ENCODE data around the gene ADAMTS8.

The ADAMTS8 gene

DNA sequence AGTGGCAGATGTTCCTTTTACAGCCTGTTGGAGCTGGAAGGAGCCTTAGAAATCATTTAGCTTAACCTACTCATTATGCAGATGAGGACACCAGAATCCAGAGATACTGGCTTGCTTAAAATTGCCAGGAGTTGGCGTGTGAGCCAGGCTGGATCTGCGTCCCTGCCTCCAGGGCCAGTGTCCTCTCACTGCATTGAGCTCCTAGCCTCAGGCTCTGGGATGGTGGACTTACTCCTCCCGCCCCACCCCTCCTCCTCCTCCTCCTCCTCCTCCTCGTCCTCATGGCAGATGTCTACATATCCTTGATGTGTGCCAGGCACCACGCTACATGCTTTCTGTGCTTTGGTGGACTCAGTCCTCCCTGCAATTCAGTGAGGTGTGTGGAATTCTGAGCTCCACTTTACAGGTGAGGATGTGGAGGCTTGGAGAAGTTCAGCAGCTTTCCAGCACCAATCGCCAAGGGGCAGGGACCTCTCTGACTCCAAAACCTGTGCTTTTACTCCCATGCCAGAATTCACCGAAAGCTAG is 44.1 kb upstream of the ADAMTS8 start:
- Histone ChIP-seq H3K9me3 (ENCODE audit: insufficient read depth, low read depth, low read length) (peaks cover 4% of the 10 kb centered on the region), H3K4me1 (ENCODE audit: control insufficient read depth in 1 of 2, insufficient read depth in 2 of 2, low read length in 2 of 2) (peaks cover 0 to 2% of the 10 kb centered on the region in 2 experiments), H3K79me1 (ENCODE audit: low read length) (no peaks in the 10 kb centered on the region), H3K79me2 (ENCODE audit: control insufficient read depth, insufficient read depth, low read length, poor library complexity) (no peaks in the 10 kb centered on the region), H4K91ac (ENCODE audit: low read depth, low read length) (no peak overlapping the region), H3K4me3 (ENCODE audit: low read depth, low read length) (no peak overlapping the region), H4K12ac (ENCODE audit: low read depth, low read length) (no peak overlapping the region), H2BK120ac (ENCODE audit: insufficient read depth, low read length, poor library complexity) (no peak overlapping the region), H3K9ac (ENCODE audit: low read length) (no peak overlapping the region), H2AFZ (ENCODE audit: insufficient read depth, low read length, poor library complexity) (no peak overlapping the region), H3K27ac (ENCODE audit: low read depth, low read length) (no peak overlapping the region), H2BK12ac (ENCODE audit: low read length) (no peak overlapping the region), H3K4me2 (ENCODE audit: low read length) (no peak overlapping the region), H3K18ac (ENCODE audit: low read length) (no peak overlapping the region), H4K8ac (ENCODE audit: low read depth, low read length) (no peak overlapping the region), H2AK5ac (ENCODE audit: low read length) (no peak overlapping the region), H3K14ac (ENCODE audit: low read length) (no peak overlapping the region), H3K36me3 (ENCODE audit: control insufficient read depth in 1 of 2, insufficient read depth in 2 of 2, low read length in 2 of 2) (no peaks in the 10 kb centered on the region), H3K23ac (ENCODE audit: low read length) (no peak overlapping the region), H3K4ac (ENCODE audit: low read depth, low read length) (no peak overlapping the region), H2BK5ac (ENCODE audit: low read depth, low read length, poor library complexity) (no peak overlapping the region), H3K27me3 (ENCODE audit: insufficient read depth, low read length) (no peaks in the 10 kb centered on the region)
- WGBS (ENCODE audit: extremely low coverage, insufficient coverage, insufficient read length) = no CpG with 5 or more reads among the region's 7 CpGs
- DNase-seq = no peak

- no peaks in the 10 kb centered on the region for H3K79me2 ChIP-seq (ENCODE audit: control insufficient read depth, insufficient read depth, low read length, poor library complexity)
- H3K27ac ChIP-seq (ENCODE audit: low read depth, low read length) = no peak overlapping the region
- no peak overlapping the region for H2BK120ac ChIP-seq (ENCODE audit: insufficient read depth, low read length, poor library complexity)
- H3K36me3 ChIP-seq (ENCODE audit: control insufficient read depth in 1 of 2, insufficient read depth in 2 of 2, low read length in 2 of 2) = no peaks in the 10 kb centered on the region
- no peak overlapping the region for H3K18ac ChIP-seq (ENCODE audit: low read length)
- no peak overlapping the region for H2BK5ac ChIP-seq (ENCODE audit: low read depth, low read length, poor library complexity)
- no peak overlapping the region for H3K4me2 ChIP-seq (ENCODE audit: low read length)
- H2BK12ac ChIP-seq (ENCODE audit: low read length) = no peak overlapping the region
- H3K4ac ChIP-seq (ENCODE audit: low read depth, low read length) = no peak overlapping the region
- no peak overlapping the region for H4K8ac ChIP-seq (ENCODE audit: low read depth, low read length)
- WGBS (ENCODE audit: extremely low coverage, insufficient coverage, insufficient read length) = no CpG with 5 or more reads among the region's 11 CpGs
- no peak overlapping the region for H2AK5ac ChIP-seq (ENCODE audit: low read length)
- no peaks in the 10 kb centered on the region for H3K79me1 ChIP-seq (ENCODE audit: low read length)
- peaks cover 0 to 2% of the 10 kb centered on the region in 2 experiments for H3K4me1 ChIP-seq (ENCODE audit: control insufficient read depth in 1 of 2, insufficient read depth in 2 of 2, low read length in 2 of 2)
- H3K27me3 ChIP-seq (ENCODE audit: insufficient read depth, low read length) = no peaks in the 10 kb centered on the region
- no peak for DNase-seq
- no peak overlapping the region for H3K9ac ChIP-seq (ENCODE audit: low read length)
- no peak overlapping the region for H3K23ac ChIP-seq (ENCODE audit: low read length)
- no peak overlapping the region for H3K4me3 ChIP-seq (ENCODE audit: low read depth, low read length)
- no peak overlapping the region for H2AFZ ChIP-seq (ENCODE audit: insufficient read depth, low read length, poor library complexity)
- H3K9me3 ChIP-seq (ENCODE audit: insufficient read depth, low read depth, low read length) = peaks cover 4% of the 10 kb centered on the region
- H4K91ac ChIP-seq (ENCODE audit: low read depth, low read length) = no peak overlapping the region
- H4K12ac ChIP-seq (ENCODE audit: low read depth, low read length) = no peak overlapping the region
- no peak overlapping the region for H3K14ac ChIP-seq (ENCODE audit: low read length)
Observed at GRCh38 chr11:130471731-130472433, 43.5 kb upstream of the ADAMTS8 start.

GRCh38 chr11:130470832-130471706 is 42.7 kb upstream of the ADAMTS8 start:
- no peaks in the 10 kb centered on the region for H3K79me1 ChIP-seq (ENCODE audit: low read length)

GRCh38 chr11:130469181-130469580 is 40.8 kb upstream of the ADAMTS8 start:
- H3K36me3 ChIP-seq (ENCODE audit: control insufficient read depth in 1 of 2, insufficient read depth in 2 of 2, low read length in 2 of 2) = no peaks in the 10 kb centered on the region
- H3K9ac ChIP-seq (ENCODE audit: low read length) = no peak overlapping the region
- WGBS (ENCODE audit: extremely low coverage, insufficient coverage, insufficient read length) = no CpG with 5 or more reads among the region's 6 CpGs
- no peak overlapping the region for H3K4ac ChIP-seq (ENCODE audit: low read depth, low read length)
- no peak overlapping the region for H2BK120ac ChIP-seq (ENCODE audit: insufficient read depth, low read length, poor library complexity)
- no peaks in the 10 kb centered on the region for H3K79me1 ChIP-seq (ENCODE audit: low read length)
- no peak overlapping the region for H3K4me2 ChIP-seq (ENCODE audit: low read length)
- no peak overlapping the region for H4K91ac ChIP-seq (ENCODE audit: low read depth, low read length)
- H2BK5ac ChIP-seq (ENCODE audit: low read depth, low read length, poor library complexity) = no peak overlapping the region
- no peak overlapping the region for H2AFZ ChIP-seq (ENCODE audit: insufficient read depth, low read length, poor library complexity)
- H3K27ac ChIP-seq (ENCODE audit: low read depth, low read length) = no peak overlapping the region
- no peaks in the 10 kb centered on the region for H3K79me2 ChIP-seq (ENCODE audit: control insufficient read depth, insufficient read depth, low read length, poor library complexity)
- H3K18ac ChIP-seq (ENCODE audit: low read length) = no peak overlapping the region
- H3K27me3 ChIP-seq (ENCODE audit: insufficient read depth, low read length) = no peaks in the 10 kb centered on the region
- H3K23ac ChIP-seq (ENCODE audit: low read length) = no peak overlapping the region
- H2AK5ac ChIP-seq (ENCODE audit: low read length) = no peak overlapping the region
- no peak overlapping the region for H4K8ac ChIP-seq (ENCODE audit: low read depth, low read length)
- peaks cover 4% of the 10 kb centered on the region for H3K9me3 ChIP-seq (ENCODE audit: insufficient read depth, low read depth, low read length)
- DNase-seq = no peak
- no peaks in the 10 kb centered on the region for H3K4me1 ChIP-seq (ENCODE audit: control insufficient read depth in 1 of 2, insufficient read depth in 2 of 2, low read length in 2 of 2)
- H4K12ac ChIP-seq (ENCODE audit: low read depth, low read length) = no peak overlapping the region
- H3K4me3 ChIP-seq (ENCODE audit: low read depth, low read length) = no peak overlapping the region
- H2BK12ac ChIP-seq (ENCODE audit: low read length) = no peak overlapping the region
- no peak overlapping the region for H3K14ac ChIP-seq (ENCODE audit: low read length)

More at GRCh38 chr11:130470832-130471706, 42.7 kb upstream of the ADAMTS8 start:
- Histone ChIP-seq H3K4me1 (ENCODE audit: control insufficient read depth in 1 of 2, insufficient read depth in 2 of 2, low read length in 2 of 2) (no peaks in the 10 kb centered on the region), H3K36me3 (ENCODE audit: control insufficient read depth in 1 of 2, insufficient read depth in 2 of 2, low read length in 2 of 2) (no peaks in the 10 kb centered on the region), H3K27ac (ENCODE audit: low read depth, low read length) (no peak overlapping the region), H2BK120ac (ENCODE audit: insufficient read depth, low read length, poor library complexity) (no peak overlapping the region), H3K9ac (ENCODE audit: low read length) (no peak overlapping the region), H4K8ac (ENCODE audit: low read depth, low read length) (no peak overlapping the region), H2AFZ (ENCODE audit: insufficient read depth, low read length, poor library complexity) (no peak overlapping the region), H3K9me3 (ENCODE audit: insufficient read depth, low read depth, low read length) (peaks cover 4% of the 10 kb centered on the region), H3K4me3 (ENCODE audit: low read depth, low read length) (no peak overlapping the region), H3K18ac (ENCODE audit: low read length) (no peak overlapping the region), H3K14ac (ENCODE audit: low read length) (no peak overlapping the region), H2BK12ac (ENCODE audit: low read length) (no peak overlapping the region), H3K4me2 (ENCODE audit: low read length) (no peak overlapping the region), H3K79me2 (ENCODE audit: control insufficient read depth, insufficient read depth, low read length, poor library complexity) (no peaks in the 10 kb centered on the region), H3K4ac (ENCODE audit: low read depth, low read length) (no peak overlapping the region), H4K91ac (ENCODE audit: low read depth, low read length) (no peak overlapping the region), H3K23ac (ENCODE audit: low read length) (no peak overlapping the region), H3K27me3 (ENCODE audit: insufficient read depth, low read length) (no peaks in the 10 kb centered on the region), H2AK5ac (ENCODE audit: low read length) (no peak overlapping the region), H2BK5ac (ENCODE audit: low read depth, low read length, poor library complexity) (no peak overlapping the region), H4K12ac (ENCODE audit: low read depth, low read length) (no peak overlapping the region)
- no peak for DNase-seq
- no CpG with 5 or more reads among the region's 20 CpGs for WGBS (ENCODE audit: extremely low coverage, insufficient coverage, insufficient read length)
